HG03139 (cell line): Measurements from ENCODE around the gene CYB5R3.

ENCODE experiments used
- ATAC-seq: cut with Tn5 transposase; IDR thresholded peaks from one replicate; pipeline ENCODE4 v1.9.1; 2021; ENCODE audit not compliant: unreplicated experiment

The CYB5R3 gene

GRCh38 chr22:42646569-42647525 lies 2.3 kb downstream of the CYB5R3 start:
- no peak for ATAC-seq

- ATAC-seq, result no peak
Observed at GRCh38 chr22:42645938-42646568, 3.1 kb downstream of the CYB5R3 start.

- ATAC-seq, result no peak
Observed at GRCh38 chr22:42645341-42645937, 3.8 kb downstream of the CYB5R3 start.

GRCh38 chr22:42644422-42645340 lies 4.5 kb downstream of the CYB5R3 start:
- ATAC-seq, result no peak

GRCh38 chr22:42643634-42644421 lies 5.4 kb downstream of the CYB5R3 start:
- no peak for ATAC-seq

GRCh38 chr22:42642806-42643633 lies 6.2 kb downstream of the CYB5R3 start:
- ATAC-seq, result no peak

GRCh38 chr22:42641801-42642413 lies 7.3 kb downstream of the CYB5R3 start:
- ATAC-seq, result no peak

GRCh38 chr22:42639541-42640241 lies 9.5 kb downstream of the CYB5R3 start:
- ATAC-seq, result no peak

GRCh38 chr22:42637555-42637954 lies 11.6 kb downstream of the CYB5R3 start:
- no peak for ATAC-seq

GRCh38 chr22:42636506-42636905 lies 12.7 kb downstream of the CYB5R3 start:
- ATAC-seq, result no peak

- ATAC-seq, result no peak
Observed at GRCh38 chr22:42635531-42635930, 13.7 kb downstream of the CYB5R3 start.

GRCh38 chr22:42633013-42633412 lies 16.2 kb downstream of the CYB5R3 start:
- ATAC-seq, result no peak

- ATAC-seq, result no peak
Observed at GRCh38 chr22:42632096-42632495, 17.1 kb downstream of the CYB5R3 start.

- no peak for ATAC-seq
Observed at GRCh38 chr22:42630901-42631602, 18.1 kb downstream of the CYB5R3 start.

- no peak for ATAC-seq
Observed at GRCh38 chr22:42630211-42630610, 19.0 kb downstream of the CYB5R3 start.

GRCh38 chr22:42627981-42628380 lies 21.2 kb downstream of the CYB5R3 start:
- no peak for ATAC-seq

GRCh38 chr22:42626951-42627625 lies 22.1 kb downstream of the CYB5R3 start:
- no peak for ATAC-seq
